GM19238 (cell line): Measurements from ENCODE around the gene BRD1.
"Not testable (repeated sequence)": the region's sequence is repeated elsewhere in the genome, so short reads cannot be mapped to it uniquely, and the experiment has no call there.

ENCODE experiments used
- DNase-seq: peaks from one replicate; pipeline ENCODE4 v3.0.0; 2011; ENCODE audit warnings: low spot score; ENCODE audit not compliant: insufficient read length

Gene BRD1

GRCh38 chr22:49785046-49785521 lies 42.6 kb downstream of the BRD1 start:
- no peak for DNase-seq

DNA sequence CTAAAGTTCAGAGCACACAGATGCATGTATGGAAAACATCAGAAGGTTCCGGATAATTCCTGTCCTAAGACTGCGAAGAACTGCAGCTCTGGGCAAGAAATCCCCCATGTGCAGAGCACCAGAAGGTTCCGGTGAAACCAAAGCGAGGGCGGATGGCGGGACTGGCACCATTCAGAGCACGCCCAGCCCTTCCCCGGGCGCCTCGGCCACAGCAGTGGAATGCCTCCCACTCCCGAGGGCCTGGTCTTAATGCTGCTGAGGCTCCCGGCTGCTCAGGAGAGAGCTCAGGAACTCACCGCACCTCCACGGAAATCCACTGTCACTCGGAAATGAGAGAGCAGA lies 43.1 kb downstream of the BRD1 start:
- no peak for DNase-seq

GRCh38 chr22:49783926-49784629 lies 43.6 kb downstream of the BRD1 start:
- no peak for DNase-seq

- DNase-seq, result no peak
Measured at GRCh38 chr22:49783036-49783746, 44.5 kb downstream of the BRD1 start.

- DNase-seq, result not testable (repeated sequence)
Measured at GRCh38 chr22:49781886-49782285, 45.8 kb downstream of the BRD1 start.

DNA sequence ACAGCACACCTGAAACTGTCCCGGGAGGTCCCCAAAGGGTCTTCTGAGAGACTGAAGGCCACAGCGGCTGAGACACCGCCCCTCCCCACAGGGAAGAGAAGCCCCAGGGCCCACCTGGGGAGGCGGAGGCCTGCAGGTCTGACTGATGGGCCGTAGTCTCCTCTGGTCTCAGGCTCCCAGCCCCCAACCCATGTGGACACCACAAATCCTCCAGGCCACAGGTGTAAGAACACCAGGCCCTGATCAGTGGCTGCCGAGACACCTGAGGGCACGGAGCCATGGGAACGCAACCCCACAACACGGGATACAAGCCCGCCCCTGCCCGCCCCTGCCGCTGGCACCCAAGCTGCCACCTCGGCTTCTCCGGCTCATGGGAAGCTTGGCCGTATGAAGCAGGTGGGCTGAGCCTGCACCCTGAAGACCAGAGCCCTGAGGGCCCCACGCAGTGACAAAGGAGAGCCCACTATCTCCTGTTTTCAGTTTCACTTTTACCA lies 46.3 kb downstream of the BRD1 start:
- DNase-seq, result no peak

- DNase-seq, result no peak
Measured at GRCh38 chr22:49780698-49781288, 46.9 kb downstream of the BRD1 start.

GRCh38 chr22:49779853-49780697 lies 47.6 kb downstream of the BRD1 start:
- no peak for DNase-seq

- DNase-seq, result no peak
Measured at GRCh38 chr22:49779211-49779610, 48.5 kb downstream of the BRD1 start.

GRCh38 chr22:49777569-49778249 lies 50.0 kb downstream of the BRD1 start:
- DNase-seq, result no peak

GRCh38 chr22:49776891-49777290 lies 50.8 kb downstream of the BRD1 start:
- no peak for DNase-seq

DNA sequence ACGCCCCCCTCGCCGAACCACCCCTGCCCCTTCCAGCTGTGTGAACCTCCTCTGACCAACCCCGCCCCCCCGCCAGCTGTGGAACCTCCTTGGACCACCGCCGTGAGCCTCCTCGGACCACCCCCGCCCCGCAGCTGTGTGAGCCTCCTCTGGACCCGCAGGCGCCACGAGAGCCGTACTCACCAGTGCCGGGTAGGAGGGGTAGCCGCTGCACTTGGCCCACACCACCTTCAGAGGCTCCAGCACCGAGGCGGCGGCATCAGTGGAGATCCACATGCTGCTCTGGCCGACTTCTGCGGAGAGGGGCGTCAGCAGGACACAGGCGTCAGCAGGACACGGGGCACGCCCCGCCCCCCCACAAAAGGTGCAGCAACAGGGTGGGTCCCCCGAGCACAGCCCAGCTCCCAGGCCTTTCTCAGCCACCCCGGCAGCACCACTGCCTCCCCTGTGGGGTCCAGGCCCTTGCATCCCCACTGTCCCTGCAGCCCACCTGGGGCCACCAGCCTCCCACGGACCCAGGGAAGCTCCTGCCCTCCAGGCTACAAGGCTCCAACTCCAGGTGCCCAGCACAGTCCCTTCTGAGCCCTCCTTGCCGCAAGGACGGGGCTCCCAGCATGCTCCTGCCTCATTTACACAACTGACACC lies 51.7 kb downstream of the BRD1 start:
- DNase-seq, result no peak

- DNase-seq, result no peak
Measured at GRCh38 chr22:49775191-49775866, 52.3 kb downstream of the BRD1 start.

DNA sequence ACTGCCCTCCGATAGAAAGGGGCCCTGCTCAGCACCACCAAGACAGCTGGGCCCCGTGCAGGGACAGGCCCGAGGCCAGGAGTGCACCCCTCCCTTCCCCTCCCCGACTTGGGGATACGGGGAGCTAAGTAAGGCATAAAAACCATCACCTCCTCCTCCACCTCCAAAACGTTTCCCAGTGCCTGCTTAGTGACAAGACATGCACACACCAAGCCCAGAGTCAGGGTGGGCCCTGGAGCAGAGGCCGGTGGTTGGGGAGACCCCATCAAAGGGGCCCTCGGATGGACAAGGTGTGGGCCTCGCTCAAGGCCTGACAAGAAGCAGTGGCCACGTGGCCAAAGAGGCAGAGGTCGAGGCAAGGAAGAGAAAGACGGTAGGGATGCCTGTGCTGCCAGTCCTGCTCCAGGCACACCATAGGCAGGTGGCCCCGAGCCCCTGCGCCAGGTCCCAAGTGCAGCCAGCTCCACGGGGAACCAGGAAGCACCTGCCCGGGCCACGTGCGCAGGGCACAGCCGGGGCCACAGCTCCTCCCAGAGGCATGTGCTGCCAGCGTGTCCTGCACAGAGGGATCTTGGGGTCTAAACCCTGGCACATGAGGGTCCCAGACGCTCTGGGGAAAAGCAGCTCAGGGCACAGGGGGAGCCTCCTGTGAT lies 53.0 kb downstream of the BRD1 start:
- DNase-seq, result no peak

GRCh38 chr22:49774046-49774445 lies 53.6 kb downstream of the BRD1 start:
- DNase-seq, result no peak

DNA sequence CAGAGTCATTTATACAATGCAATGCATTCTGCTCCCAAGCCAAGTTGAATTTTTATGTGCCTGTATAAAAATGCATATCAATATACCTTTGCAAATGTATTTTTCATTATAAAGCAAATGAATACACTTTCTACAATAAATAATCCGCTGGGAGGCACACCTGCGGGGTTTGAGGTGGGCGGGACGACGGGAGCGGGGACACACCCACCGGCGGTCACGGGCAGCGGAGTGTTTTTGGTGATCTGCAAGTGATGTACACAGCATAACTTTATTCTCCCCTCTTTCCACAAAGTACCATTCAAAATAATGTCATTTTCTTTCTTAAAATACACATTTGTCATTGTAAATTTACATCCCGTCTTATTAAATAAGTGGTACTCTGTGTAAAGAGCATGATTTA lies 54.1 kb downstream of the BRD1 start:
- no peak for DNase-seq

DNA sequence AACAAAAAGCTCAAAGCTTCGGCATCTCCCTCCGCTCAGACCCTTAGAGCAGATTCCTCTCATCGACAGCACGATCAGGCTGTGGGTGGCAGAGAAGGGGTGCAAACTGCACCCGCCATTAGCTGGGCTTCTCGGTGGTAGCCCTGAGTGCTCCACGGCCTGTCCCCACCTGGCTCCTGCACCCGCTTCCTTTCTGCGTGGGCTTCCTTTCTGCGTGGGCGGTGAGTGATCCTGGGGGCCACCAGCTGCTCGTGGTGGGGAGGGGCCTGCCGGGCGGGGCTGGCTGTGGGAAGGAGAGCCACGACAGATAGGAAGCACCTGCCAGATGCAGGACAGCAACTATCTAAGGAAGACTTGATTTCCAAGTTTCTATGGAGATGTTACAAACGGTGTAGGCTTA lies 55.0 kb downstream of the BRD1 start:
- no peak for DNase-seq

DNA sequence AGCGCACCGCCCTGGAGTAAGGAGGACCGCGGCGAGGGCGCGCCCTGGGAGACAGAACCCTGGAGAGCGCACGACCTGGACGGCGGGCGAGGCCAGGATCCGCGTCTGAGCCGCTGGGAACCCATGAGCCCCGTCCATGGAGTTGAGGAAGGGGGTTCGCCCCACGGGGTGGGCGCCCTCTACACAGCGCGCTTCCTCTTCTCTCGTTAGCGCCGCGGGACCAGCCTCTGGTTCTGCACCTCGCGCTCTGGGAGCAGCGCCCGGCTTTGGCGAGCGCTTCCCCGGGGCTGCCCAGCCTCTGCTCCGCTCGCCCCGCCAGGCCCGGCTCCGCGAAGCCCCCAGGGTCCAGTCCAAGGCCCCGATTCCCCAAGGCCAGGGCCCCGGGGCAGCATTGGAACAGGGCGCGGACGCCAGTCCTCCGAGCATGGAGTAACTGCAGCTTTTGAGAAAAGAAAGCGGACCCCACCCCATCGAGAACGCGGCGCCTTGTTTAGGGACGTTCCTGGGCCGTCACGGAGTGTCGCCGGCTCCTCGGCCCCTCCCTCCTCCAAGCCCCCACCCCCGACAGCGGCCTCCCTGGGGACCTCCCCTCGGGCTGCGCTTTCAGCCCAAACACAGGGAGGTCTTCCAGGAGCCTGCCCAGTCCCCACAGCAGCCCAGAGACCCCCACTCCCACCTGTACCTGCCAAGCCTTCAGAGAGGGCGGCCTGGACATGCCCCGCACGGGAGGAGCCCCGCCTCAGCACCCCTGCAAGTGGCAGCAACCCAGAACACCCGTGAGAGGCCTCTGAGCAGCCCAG lies 56.2 kb downstream of the BRD1 start:
- DNase-seq, result no peak
